GM19193 (cell line): ENCODE data around the gene PER1.

Experiments used
- POLR2A ChIP-seq: IDR thresholded peaks from 4 replicates; pipeline ENCODE4 v1.6.1; 2011; ENCODE audit not compliant: insufficient read depth, insufficient read length; ENCODE audit errors: extremely low read depth

Gene PER1

GRCh38 chr17:8160224-8160577, 8.0 kb upstream of the PER1 start:
- no peak for TF ChIP-seq POLR2A

GRCh38 chr17:8159459-8160223, 7.4 kb upstream of the PER1 start:
- TF ChIP-seq POLR2A, result no peak

GRCh38 chr17:8159032-8159400, 6.8 kb upstream of the PER1 start:
- TF ChIP-seq POLR2A, result no peak

- TF ChIP-seq POLR2A, result peak; percentile 36
Observed at GRCh38 chr17:8158267-8159031, 6.2 kb upstream of the PER1 start.

- peak; percentile 78 for TF ChIP-seq POLR2A
Observed at GRCh38 chr17:8156246-8156992, 4.2 kb upstream of the PER1 start.

GRCh38 chr17:8155996-8156245, 3.7 kb upstream of the PER1 start:
- no peak for TF ChIP-seq POLR2A

GRCh38 chr17:8155231-8155995, 3.2 kb upstream of the PER1 start:
- no peak for TF ChIP-seq POLR2A

GRCh38 chr17:8154608-8155155, 2.5 kb upstream of the PER1 start:
- TF ChIP-seq POLR2A, result no peak

GRCh38 chr17:8153957-8154607, 1.9 kb upstream of the PER1 start:
- no peak for TF ChIP-seq POLR2A

- no peak for TF ChIP-seq POLR2A
Observed at GRCh38 chr17:8153525-8153956, 1.3 kb upstream of the PER1 start.

- TF ChIP-seq POLR2A, result no peak
Observed at GRCh38 chr17:8153031-8153451, 837 bp upstream of the PER1 start.

- TF ChIP-seq POLR2A, result no peak
Observed at GRCh38 chr17:8151641-8152111, 528 bp downstream of the PER1 start.

- TF ChIP-seq POLR2A, result peak; percentile 29
Observed at GRCh38 chr17:8151120-8151640, 1.0 kb downstream of the PER1 start.
